GM19324 (cell line): ENCODE measurements around the gene STK35.
"Not testable (repeated sequence)": the region's sequence is repeated elsewhere in the genome, so short reads cannot be mapped to it uniquely, and the experiment has no call there.

Experiments
- ATAC-seq: cut with Tn5 transposase; IDR thresholded peaks from one replicate; pipeline ENCODE4 v1.9.1; 2021; ENCODE audit warnings: mild to moderate bottlenecking, moderate library complexity; ENCODE audit not compliant: unreplicated experiment, low FRiP score

STK35 gene

DNA sequence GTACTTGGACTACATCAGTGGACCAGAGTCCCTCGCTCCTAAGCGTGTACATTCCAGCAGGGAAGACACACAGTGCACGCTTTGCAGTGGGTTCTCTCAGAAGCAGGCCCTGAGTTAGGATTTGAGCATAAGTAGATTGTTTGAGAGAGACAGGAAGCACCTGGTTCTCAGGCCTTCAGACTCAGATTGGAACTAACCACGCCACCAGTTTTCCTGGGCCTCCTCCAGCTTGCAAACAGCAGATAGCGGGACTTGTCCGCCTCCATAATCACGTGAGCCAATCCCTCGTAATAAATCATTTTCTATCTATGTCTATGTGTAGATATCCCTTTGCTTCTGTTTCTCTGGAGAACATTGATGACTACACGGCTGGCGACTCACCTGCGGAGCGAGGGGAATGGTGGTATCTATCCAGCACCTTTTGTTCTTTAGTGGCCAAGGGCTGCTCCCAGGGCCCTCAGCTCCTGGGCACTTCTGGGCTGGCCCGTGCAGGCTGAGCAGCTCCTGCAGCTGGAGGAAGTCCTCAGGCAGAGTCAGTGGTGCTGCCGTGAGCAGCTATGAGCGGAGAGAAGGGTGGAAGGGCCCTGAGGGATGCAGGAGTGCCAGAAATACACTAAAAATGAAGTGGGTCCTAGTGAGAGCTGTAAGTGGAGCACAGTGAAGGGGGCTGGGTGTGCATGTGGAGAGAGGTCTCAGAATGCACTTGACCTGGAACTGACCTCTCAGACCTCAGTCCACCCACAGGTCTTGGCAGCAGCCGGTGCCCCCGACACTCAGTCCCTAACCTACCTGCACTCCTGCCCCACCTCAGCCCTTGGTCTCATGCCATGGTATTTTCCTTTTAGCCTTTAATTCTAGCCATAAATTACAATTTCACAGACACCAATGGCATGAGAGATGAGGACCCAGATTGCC lies 76.9 kb downstream of the STK35 start:
- ATAC-seq, result no peak

DNA sequence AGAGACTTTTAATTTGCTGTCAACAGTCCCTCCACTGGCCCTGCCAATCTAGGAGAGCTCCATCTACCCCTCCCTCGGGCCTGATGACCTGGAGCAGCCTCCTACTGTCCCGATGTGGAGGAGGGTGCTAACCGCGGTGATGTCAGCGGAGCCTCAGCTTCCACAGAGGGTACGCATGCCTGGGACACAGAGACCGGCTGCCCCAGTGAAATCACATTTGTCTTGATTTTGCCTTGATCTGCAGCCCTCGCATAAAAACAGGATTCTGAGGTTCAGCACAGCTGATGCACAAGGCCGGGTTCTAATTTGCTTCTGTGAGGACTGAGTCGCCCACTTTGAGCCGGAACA lies 77.6 kb downstream of the STK35 start:
- ATAC-seq, result no peak

DNA sequence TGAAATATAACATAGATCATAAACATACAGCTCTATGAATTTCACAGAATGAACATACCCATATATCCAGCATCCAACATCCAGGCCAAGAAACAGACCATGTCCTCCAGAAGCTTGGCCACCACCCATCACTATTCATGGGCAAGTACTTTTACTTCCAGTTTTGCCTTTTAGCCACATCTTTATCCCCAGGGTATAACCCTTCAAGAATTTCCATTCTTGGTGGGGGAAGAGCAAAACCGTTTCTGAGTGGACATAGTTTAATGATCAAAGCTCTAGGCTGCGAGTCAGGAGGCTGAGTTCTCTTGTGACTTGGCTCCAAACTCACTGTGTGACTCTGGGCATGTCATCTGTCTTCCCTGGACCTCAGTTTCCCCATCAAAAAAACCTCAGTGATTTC lies 78.3 kb downstream of the STK35 start:
- no peak for ATAC-seq

DNA sequence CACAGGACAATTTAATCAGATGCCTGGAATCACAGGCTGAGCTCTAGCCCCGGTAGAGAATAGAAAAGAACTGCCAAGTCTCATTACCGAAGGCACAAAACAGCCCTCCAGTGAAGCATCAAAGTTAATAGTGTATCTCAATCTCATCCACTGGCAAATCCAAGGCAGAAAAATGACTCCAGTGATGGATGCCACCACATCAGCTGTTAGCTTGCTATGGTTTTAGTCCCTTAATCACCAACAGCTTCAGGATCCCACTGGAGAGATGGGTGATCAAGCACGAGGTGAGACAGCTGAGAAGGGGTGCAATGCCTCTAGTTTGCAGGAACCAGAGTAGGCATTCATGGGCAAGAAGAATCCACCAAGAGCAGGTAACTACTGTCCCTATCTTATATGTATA lies 81.8 kb downstream of the STK35 start:
- no peak for ATAC-seq

GRCh38 chr20:2184933-2185332 lies 83.3 kb downstream of the STK35 start:
- not testable (repeated sequence) for ATAC-seq

- ATAC-seq, result no peak
Observed at GRCh38 chr20:2195614-2196013, 94.0 kb downstream of the STK35 start.

DNA sequence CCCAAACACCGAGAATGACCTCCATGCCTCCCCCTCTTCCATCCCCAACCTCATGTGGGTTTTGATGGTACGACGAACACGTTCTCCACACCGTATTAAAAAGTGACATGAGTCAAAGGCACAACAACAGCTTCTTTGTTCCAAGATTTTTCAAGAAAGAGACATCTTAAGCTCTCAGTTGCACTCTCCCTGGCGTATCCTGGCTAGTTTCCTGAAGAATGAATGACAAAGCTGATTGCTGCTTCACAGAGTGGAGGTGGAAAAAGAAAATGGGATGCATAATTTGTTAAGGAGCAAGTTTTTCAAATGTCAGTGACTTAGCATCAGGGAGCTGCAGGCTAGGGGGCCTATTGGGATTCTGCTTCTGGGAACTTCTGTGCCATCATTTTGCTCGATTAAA lies 95.5 kb downstream of the STK35 start:
- no peak for ATAC-seq
